UCSD-AML1 (cell line): ENCODE data around the gene SYT2.

ENCODE experiments used
- DNase-seq: peaks from one replicate; lab custom pipeline; 2025; ENCODE audit not compliant: unreplicated experiment; lab: John Stamatoyannopoulos, UW

Gene SYT2

GRCh38 chr1:202706851-202707250, 3.4 kb downstream of the SYT2 start:
- no peak for DNase-seq

- DNase-seq = no peak
Observed at GRCh38 chr1:202704601-202705000, 5.7 kb downstream of the SYT2 start.

- no peak for DNase-seq
Observed at GRCh38 chr1:202703191-202703590, 7.1 kb downstream of the SYT2 start.

- DNase-seq = no peak
Observed at GRCh38 chr1:202702088-202702487, 8.2 kb downstream of the SYT2 start.

- DNase-seq = no peak
Observed at GRCh38 chr1:202701200-202701599, 9.1 kb downstream of the SYT2 start.

- no peak for DNase-seq
Observed at GRCh38 chr1:202700061-202700460, 10.2 kb downstream of the SYT2 start.

GRCh38 chr1:202698276-202698675, 12.0 kb downstream of the SYT2 start:
- peak; percentile 57 for DNase-seq

GRCh38 chr1:202697038-202697437, 13.2 kb downstream of the SYT2 start:
- DNase-seq = no peak

- no peak for DNase-seq
Observed at GRCh38 chr1:202694314-202694713, 15.9 kb downstream of the SYT2 start.

- DNase-seq = peak; percentile 52
Observed at GRCh38 chr1:202692959-202693555, 17.2 kb downstream of the SYT2 start.

GRCh38 chr1:202691816-202692215, 18.4 kb downstream of the SYT2 start:
- DNase-seq = no peak

GRCh38 chr1:202689493-202690342, 20.5 kb downstream of the SYT2 start:
- no peak for DNase-seq

- no peak for DNase-seq
Observed at GRCh38 chr1:202689082-202689481, 21.2 kb downstream of the SYT2 start.

- no peak for DNase-seq
Observed at GRCh38 chr1:202688401-202688800, 21.9 kb downstream of the SYT2 start.

GRCh38 chr1:202687798-202688197, 22.5 kb downstream of the SYT2 start:
- DNase-seq = no peak

- no peak for DNase-seq
Observed at GRCh38 chr1:202687370-202687769, 22.9 kb downstream of the SYT2 start.

- no peak for DNase-seq
Observed at GRCh38 chr1:202685641-202686040, 24.6 kb downstream of the SYT2 start.

GRCh38 chr1:202684716-202685115, 25.5 kb downstream of the SYT2 start:
- no peak for DNase-seq

- DNase-seq = no peak
Observed at GRCh38 chr1:202683029-202683428, 27.2 kb downstream of the SYT2 start.

GRCh38 chr1:202682477-202682876, 27.8 kb downstream of the SYT2 start:
- DNase-seq = no peak

GRCh38 chr1:202681736-202682420, 28.4 kb downstream of the SYT2 start:
- DNase-seq = no peak
